ENCODE measurements around the gene ARPC4. TPM values are rescaled to one million over a fixed set of nuclear protein-coding genes. Genes with fewer than 3 reads are reported as not detected.

Gene ARPC4
- total RNA-seq, 3 donors from 2014 or later, result 154 to 219 (median 212) TPM

DNA sequence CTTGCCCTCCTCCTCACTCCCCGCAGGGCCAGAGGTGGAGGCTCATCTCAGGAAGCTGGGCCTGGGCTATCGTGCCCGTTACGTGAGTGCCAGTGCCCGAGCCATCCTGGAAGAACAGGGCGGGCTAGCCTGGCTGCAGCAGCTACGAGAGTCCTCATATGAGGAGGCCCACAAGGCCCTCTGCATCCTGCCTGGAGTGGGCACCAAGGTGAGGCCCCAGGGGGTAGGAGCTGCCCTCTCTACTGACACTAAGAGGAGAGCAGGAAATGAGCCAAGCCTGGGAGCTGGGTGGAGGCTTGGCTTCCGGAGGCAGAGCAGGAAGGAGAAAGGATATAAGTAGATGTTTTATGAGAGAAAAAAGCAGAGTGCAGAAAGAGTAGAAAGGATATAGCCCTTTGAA, 38.2 kb upstream of the ARPC4 start:
- H3K36me3 ChIP-seq (ENCODE audit: low read depth), result no peaks in the 10 kb centered on the region
- no peak overlapping the region for H3K4me3 ChIP-seq
- ATAC-seq (peak; percentile 15), DNase-seq (no peak)
- TF ChIP-seq, protein P1, sequence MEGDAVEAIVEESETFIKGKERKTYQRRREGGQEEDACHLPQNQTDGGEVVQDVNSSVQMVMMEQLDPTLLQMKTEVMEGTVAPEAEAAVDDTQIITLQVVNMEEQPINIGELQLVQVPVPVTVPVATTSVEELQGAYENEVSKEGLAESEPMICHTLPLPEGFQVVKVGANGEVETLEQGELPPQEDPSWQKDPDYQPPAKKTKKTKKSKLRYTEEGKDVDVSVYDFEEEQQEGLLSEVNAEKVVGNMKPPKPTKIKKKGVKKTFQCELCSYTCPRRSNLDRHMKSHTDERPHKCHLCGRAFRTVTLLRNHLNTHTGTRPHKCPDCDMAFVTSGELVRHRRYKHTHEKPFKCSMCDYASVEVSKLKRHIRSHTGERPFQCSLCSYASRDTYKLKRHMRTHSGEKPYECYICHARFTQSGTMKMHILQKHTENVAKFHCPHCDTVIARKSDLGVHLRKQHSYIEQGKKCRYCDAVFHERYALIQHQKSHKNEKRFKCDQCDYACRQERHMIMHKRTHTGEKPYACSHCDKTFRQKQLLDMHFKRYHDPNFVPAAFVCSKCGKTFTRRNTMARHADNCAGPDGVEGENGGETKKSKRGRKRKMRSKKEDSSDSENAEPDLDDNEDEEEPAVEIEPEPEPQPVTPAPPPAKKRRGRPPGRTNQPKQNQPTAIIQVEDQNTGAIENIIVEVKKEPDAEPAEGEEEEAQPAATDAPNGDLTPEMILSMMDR (IDR thresholded peaks at IDR 0.05), result no peak
- intact Hi-C loops (cut with DNase I, micrococcal nuclease), result no loop called here
- H3K9me3 ChIP-seq, result no peaks in the 10 kb centered on the region
- H3K4me1 ChIP-seq (ENCODE audit: low read depth), result peaks cover 14% of the 10 kb centered on the region

DNA sequence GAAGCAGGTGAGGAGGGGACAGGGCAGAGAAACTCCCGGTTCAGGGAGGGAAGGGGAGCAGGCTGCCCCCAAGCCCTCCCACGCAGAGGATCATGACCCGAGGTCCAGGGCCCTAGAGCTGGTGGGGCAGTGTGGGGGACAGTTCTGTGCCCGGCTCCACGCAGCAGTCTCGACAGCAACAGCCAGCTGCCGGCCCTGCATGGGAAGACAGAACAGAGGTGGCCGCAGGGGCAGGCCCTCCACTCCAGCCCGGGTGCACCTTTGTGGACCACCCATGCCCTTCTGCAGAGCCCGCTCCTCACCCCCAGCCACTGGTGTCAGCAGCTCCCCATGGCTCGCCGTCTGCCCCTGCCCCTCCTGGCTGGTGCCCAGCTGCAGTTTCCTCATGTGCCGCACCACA, 35.5 kb upstream of the ARPC4 start:
- no peak overlapping the region for H3K4me3 ChIP-seq
- intact Hi-C loops (cut with DNase I, micrococcal nuclease), result no loop called here
- no peaks in the 10 kb centered on the region for H3K36me3 ChIP-seq (ENCODE audit: low read depth)
- TF ChIP-seq, protein P1 (IDR thresholded peaks at IDR 0.05), result no peak
- no peaks in the 10 kb centered on the region for H3K9me3 ChIP-seq
- no peak for DNase-seq
- no peaks in the 10 kb centered on the region for H3K4me1 ChIP-seq (ENCODE audit: low read depth)
- no peak for ATAC-seq

DNA sequence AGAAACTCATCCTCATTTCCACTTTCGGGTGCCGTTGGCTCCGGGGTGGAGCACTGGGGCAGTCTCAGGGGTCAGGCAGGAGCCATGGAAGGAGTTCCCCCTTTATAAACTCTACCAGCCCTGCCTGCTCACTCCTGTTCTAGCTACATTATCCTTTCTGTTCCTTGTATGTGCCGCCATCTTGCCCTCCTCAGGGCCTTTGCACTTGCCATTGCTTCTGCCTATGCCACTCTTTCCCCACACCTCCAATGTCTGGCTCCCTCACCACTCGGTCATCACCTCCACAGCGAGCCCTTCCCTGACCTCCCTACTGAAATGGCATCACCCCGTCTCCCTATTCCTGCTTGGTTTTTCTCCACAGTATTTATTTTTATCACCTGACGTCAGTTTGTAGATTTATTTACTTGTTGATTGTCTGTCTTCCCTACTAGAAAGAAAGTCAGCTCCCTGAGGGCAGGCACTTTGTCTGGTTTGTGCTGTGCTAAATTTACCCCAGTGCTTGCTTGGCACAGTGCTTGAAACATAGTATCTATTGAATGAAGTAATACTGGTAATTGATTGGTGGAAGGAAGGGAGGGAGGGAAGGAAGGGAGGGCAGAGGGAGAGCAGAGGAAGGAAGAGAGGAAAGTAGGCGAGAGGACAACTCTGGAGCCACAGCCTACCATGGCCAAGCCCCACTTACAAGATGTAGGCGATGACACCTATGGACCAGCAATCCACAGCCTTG, 31.9 kb upstream of the ARPC4 start:
- Histone ChIP-seq H3K4me1 (ENCODE audit: low read depth) (no peaks in the 10 kb centered on the region), H3K36me3 (ENCODE audit: low read depth) (peaks cover 3% of the 10 kb centered on the region), H3K9me3 (no peaks in the 10 kb centered on the region), H3K4me3 (no peak overlapping the region)
- no peak for DNase-seq
- intact Hi-C loops (cut with DNase I, micrococcal nuclease), result no loop called here
- no peak for ATAC-seq
- TF ChIP-seq, protein P1 (IDR thresholded peaks at IDR 0.05), result no peak

DNA sequence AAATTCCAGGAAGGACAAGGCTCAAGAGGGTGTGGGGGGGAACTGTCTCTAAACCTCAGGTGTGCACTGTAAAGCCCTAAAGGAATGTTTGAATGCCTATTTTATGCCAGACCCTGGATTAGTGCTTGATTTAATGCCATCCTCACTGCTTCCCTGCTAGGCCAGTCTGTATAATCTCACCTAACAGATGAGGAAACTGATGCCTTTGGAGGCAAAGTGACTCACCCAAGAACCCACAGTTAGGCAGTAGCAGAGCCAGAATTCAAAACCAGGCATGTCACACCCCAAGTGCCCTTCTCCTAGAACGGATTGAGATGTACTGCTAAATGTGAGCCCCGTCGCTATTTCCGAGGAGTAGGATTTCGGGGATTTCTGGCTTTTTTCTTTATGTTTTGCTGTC, 31.0 kb upstream of the ARPC4 start:
- intact Hi-C loops (cut with DNase I, micrococcal nuclease), result no loop called here
- peaks cover 3% of the 10 kb centered on the region for H3K36me3 ChIP-seq (ENCODE audit: low read depth)
- ATAC-seq, result no peak

DNA sequence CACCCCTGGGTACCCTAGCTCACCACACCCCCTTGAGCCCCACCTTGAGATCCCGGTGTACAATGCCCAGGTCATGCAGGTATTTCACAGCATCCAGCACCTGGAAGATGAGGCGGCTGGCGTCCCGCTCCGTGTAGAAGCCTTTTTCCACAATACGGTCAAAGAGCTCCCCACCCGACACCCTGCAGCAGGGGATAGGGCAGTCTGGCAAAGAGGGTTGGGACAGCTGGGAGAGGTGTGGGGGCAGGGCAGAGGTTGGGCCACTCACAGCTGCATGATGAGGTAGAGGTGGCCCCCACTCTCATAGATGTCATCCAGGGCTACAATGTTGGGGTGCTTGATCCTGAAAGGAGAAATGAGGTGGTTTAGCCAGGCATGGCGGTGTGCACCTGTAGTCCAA, 30.0 kb upstream of the ARPC4 start:
- Histone ChIP-seq H3K36me3 (ENCODE audit: low read depth) (peaks cover 3% of the 10 kb centered on the region), H3K9me3 (no peaks in the 10 kb centered on the region), H3K4me3 (no peak overlapping the region), H3K4me1 (ENCODE audit: low read depth) (peaks cover 3% of the 10 kb centered on the region)
- TF ChIP-seq, protein P1 (IDR thresholded peaks at IDR 0.05), result no peak
- ATAC-seq (no peak), DNase-seq (no peak)
- intact Hi-C loops (cut with DNase I, micrococcal nuclease), result no loop called here

More for the DNA sequence above, 31.0 kb upstream of the ARPC4 start:
- DNase-seq, result no peak
- H3K4me3 ChIP-seq, result no peak overlapping the region
- no peaks in the 10 kb centered on the region for H3K4me1 ChIP-seq (ENCODE audit: low read depth)
- TF ChIP-seq, protein P1 (IDR thresholded peaks at IDR 0.05), result no peak
- H3K9me3 ChIP-seq, result no peaks in the 10 kb centered on the region

Data from mucosa of descending colon (tissue), 3 donors.